Esophagus (tissue), 2 donors: ENCODE measurements around the gene NR1I3. TPM values are rescaled to one million over a fixed set of nuclear protein-coding genes. Genes with fewer than 3 reads are reported as not detected.
A peak's percentile ranks its signal among the peaks of the same experiment; 100 is the strongest.

Experiments
- H3K27ac ChIP-seq, 2 donors: one replicate each; pipeline ENCODE4 v1.5.1; 2013; ENCODE audit warnings: low read depth in 2 of 2, mild to moderate bottlenecking in 2 of 2, inconsistent platforms in 1 of 2, low read length in 1 of 2, moderate library complexity in 1 of 2
- H3K27me3 ChIP-seq, 2 donors: one replicate each; pipeline ENCODE4 v1.6.1; 2013; ENCODE audit warnings: low read length in 2 of 2, control low read depth in 1 of 2, mild to moderate bottlenecking in 1 of 2; ENCODE audit not compliant: insufficient read depth in 2 of 2, control insufficient read depth in 1 of 2
- H3K36me3 ChIP-seq, 2 donors: one replicate each; pipeline ENCODE4 v1.6.1; 2013; ENCODE audit warnings: low read length in 1 of 2; ENCODE audit not compliant: control insufficient read depth in 2 of 2, insufficient read depth in 2 of 2
- H3K4me1 ChIP-seq, 2 donors: one replicate each; pipeline ENCODE4 v1.6.1; 2013; ENCODE audit warnings: low read length in 1 of 2; ENCODE audit not compliant: control insufficient read depth in 2 of 2, insufficient read depth in 2 of 2
- H3K4me3 ChIP-seq, 2 donors: one replicate each; pipeline ENCODE4 v1.5.1; 2013; ENCODE audit warnings: low read length in 2 of 2, mild to moderate bottlenecking in 2 of 2, low read depth in 1 of 2, moderate library complexity in 1 of 2
- H3K9me3 ChIP-seq, 2 donors: one replicate each; pipeline ENCODE4 v1.6.1; 2013; ENCODE audit warnings: mild to moderate bottlenecking in 2 of 2, low read depth in 1 of 2, low read length in 1 of 2, moderate library complexity in 1 of 2; ENCODE audit not compliant: control insufficient read depth in 2 of 2, insufficient read depth in 1 of 2
- WGBS, 2 donors: extraction: QIAGEN DNeasy Blood & Tissue Kit; methylation state at CpG; one replicate each; pipeline ENCODE4 v1.1.7; 2013; 5-methylcytosine and 5-hydroxymethylcytosine counted together
- polyA plus RNA-seq, 2 donors: library from polyadenylated mRNA; stranded (reverse); fragments of 200-250 nt; gene quantifications; one replicate each; pipeline ENCODE4 v1.2.3, GENCODE V29; 2013
- donor health status: healthy with polysubstance abuse.
- donor health status: Bipolar disorder and iron deficiency.

Gene NR1I3
- polyA plus RNA-seq, 2 donors: 0.07 TPM; not detected in 1

DNA sequence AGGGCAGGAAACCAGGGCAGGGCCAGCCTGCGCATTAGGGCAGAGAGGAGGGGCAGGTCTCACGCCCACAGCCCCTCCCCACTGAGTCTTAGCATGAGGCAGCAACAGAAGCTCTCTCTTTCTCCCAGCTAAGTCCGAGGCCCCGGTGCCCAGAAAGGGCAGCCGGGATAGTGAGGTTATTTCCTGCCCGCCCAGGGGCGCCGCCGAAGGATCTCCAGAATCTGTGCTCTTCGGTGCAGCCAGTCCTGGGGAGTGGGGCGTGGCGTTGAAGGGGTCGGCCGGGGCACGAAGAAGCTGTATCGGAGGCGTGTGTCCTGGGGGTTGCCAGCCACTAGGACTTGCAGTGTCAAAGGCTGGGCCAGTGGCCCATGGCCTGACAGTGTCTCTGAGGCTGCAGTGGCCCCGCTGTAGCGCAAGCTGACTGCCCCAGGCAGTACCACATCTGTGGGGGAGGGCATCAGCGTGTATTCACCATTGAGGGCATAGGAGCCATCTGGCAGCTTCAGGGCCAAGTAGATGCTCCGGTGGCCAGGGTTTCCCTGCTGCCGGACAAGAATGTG is 47.0 kb downstream of the NR1I3 start:
- Histone ChIP-seq H3K27me3 (no peaks in the 10 kb centered on the region), H3K4me3 (no peak overlapping the region), H3K36me3 (peaks cover 0 to 5% of the 10 kb centered on the region in 2 donors), H3K4me1 (peaks cover 3% of the 10 kb centered on the region in 2 donors), H3K27ac (no peak overlapping the region), H3K9me3 (no peaks in the 10 kb centered on the region)
- WGBS, 2 donors: 69 to 77% methylated on average over 22 of the region's 22 CpGs

DNA sequence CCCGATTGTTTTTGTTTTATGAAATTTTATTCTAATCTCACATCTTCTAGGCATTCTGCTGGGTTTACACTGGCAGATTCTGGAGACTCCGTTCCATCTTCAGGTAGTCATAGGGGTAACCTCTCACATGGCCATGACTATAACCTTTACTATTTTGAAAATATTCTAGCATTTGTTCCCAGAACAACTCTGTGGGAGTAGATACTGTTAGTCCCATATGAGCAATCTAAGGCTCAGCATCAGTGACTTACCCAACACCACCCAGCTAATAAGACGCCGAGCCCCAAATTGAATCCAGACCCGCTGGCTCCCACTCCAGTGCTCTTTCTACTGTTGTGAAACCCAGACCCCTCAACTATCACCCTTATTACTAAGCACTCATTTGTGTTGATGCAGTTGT is 49.0 kb downstream of the NR1I3 start:
- peaks cover 0 to 3% of the 10 kb centered on the region in 2 donors for H3K4me1 ChIP-seq
- H3K9me3 ChIP-seq: no peaks in the 10 kb centered on the region
- 90 to 91% methylated on average over 5 of the region's 5 CpGs for WGBS, 2 donors
- H3K36me3 ChIP-seq: peaks cover 0 to 5% of the 10 kb centered on the region in 2 donors
- H3K4me3 ChIP-seq: no peak overlapping the region
- H3K27me3 ChIP-seq: no peaks in the 10 kb centered on the region
- H3K27ac ChIP-seq: no peak overlapping the region

DNA sequence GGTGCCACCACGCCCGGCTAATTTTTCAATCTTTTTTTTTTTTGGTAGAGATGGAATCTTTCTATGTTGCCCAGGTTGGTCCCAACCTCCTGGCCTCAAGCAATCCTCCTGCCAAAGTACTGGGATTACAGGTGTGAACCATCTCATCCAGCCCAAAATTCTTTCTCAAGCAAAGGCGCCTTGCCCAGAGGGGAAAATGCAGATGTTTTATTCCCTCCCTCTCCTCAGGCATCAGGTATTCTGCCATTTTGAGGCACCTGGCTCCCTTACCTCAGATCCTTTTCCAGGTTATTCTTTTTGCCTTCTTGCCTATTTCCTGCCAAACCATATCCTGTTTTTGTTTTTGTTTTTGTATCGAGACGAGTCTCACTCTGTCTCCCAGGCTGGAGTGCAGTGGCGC is 49.6 kb downstream of the NR1I3 start:
- 70 to 71% methylated on average over 6 of the region's 6 CpGs for WGBS, 2 donors
- Histone ChIP-seq H3K27me3 (no peaks in the 10 kb centered on the region), H3K4me3 (no peak overlapping the region), H3K27ac (no peak overlapping the region), H3K36me3 (peaks cover 0 to 3% of the 10 kb centered on the region in 2 donors), H3K4me1 (peaks cover 0 to 3% of the 10 kb centered on the region in 2 donors), H3K9me3 (no peaks in the 10 kb centered on the region)

DNA sequence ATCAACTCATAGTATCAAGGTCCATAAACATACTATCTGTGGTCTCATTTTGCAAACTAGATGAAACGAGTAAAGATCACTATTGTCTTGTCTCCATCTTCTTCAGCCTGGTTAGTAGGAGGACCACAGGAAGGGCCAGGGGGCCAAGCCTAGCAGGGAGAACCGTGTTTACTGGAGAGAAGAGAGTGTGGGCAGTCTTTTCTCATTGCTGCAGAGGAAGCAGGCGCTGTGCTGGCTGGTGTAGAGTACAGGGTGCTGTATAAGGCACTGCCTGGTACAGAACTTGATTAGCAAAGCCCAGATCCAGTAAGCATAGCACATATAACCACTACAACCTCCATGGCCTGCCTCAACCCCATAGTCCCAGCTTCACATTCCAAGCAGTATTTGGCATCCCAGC is 50.7 kb downstream of the NR1I3 start:
- no peaks in the 10 kb centered on the region for H3K9me3 ChIP-seq
- H3K4me3 ChIP-seq: no peak overlapping the region
- no peaks in the 10 kb centered on the region for H3K4me1 ChIP-seq
- H3K36me3 ChIP-seq: no peaks in the 10 kb centered on the region
- no peaks in the 10 kb centered on the region for H3K27me3 ChIP-seq
- WGBS, 2 donors: 71 to 74% methylated on average over 3 of the region's 3 CpGs
- peak overlapping the region in 1 of 2 donors; percentile 6 for H3K27ac ChIP-seq

DNA sequence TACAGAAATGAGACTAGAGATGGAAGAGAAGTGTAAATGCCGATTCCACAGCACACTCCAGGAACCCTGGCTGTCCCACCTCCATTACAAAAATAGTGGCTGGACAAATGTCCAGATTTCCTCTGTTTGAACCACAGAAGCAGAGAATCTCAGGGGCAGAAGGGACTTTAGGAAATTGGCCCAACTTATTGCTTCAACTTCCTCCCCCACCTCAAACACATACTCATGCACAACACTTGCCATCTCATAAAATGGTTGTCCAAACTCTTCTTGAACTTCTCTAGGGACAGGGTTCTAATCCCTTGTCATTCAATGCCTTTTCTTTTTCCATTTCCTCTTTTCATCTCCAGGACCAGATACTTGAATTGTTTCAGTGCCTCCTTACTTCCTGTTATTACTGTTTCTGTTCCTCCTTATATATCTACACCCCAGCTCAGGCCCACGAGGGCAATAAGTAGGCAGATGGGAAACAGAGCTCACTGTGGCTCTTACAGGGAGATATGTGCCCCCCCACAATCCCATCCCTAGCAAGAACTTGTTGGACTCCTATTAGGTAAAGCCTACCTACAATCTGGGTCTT is 52.2 kb downstream of the NR1I3 start:
- Histone ChIP-seq H3K4me3 (no peak overlapping the region), H3K4me1 (peaks cover 0 to 3% of the 10 kb centered on the region in 2 donors)

DNA sequence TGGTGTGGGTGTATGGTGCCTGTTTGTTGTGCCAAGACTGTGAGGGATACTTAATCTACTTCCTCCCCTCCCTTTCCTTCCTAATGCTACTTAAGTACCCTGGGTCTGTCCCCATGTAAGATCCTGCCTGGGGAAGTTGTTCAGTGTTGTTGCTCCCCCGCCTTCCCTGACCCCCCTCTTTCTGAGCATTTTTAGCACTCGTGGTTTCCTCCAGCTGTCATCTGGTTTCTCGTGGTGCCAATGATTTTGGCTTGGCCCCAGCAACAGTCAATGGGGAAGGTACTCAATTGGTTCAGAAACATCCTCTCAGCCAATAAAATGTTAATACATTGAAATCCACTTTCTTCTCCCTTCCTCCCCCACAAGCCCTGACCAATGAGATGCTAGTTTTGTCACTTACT is 52.7 kb downstream of the NR1I3 start:
- Histone ChIP-seq H3K4me1 (peaks cover 0 to 3% of the 10 kb centered on the region in 2 donors), H3K36me3 (no peaks in the 10 kb centered on the region), H3K4me3 (no peak overlapping the region), H3K27ac (peak overlapping the region in 1 of 2 donors; percentile 31), H3K27me3 (no peaks in the 10 kb centered on the region), H3K9me3 (no peaks in the 10 kb centered on the region)
- WGBS, 2 donors: 12 to 13% methylated on average over 3 of the region's 3 CpGs

More for the DNA sequence above, 52.2 kb downstream of the NR1I3 start:
- 45 to 48% methylated on average over 2 of the region's 2 CpGs for WGBS, 2 donors
- H3K9me3 ChIP-seq: no peaks in the 10 kb centered on the region
- no peaks in the 10 kb centered on the region for H3K36me3 ChIP-seq
- H3K27ac ChIP-seq: peak overlapping the region; percentile 29 to 59
- H3K27me3 ChIP-seq: no peaks in the 10 kb centered on the region

DNA sequence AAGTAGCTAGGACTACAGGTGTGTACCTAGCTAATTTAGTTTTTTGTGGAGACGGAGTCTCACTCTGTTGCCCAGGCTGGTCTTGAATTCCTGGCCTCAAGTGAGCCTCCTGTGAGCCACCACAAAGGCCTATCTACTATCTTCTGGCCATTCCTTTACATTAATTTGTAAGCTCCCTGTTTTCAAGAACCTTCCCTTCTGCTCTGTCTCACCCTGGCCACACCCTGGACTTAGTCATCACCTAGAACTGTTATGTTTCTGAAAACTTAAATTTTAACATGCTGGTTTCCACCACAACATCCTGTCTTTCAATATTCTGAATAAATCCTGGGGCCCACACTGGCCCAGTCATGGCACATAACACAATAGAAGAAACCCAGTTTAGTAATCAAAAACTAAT is 55.8 kb downstream of the NR1I3 start:
- H3K27ac ChIP-seq: peak overlapping the region; percentile 40 to 45
- H3K27me3 ChIP-seq: no peaks in the 10 kb centered on the region
- no peaks in the 10 kb centered on the region for H3K9me3 ChIP-seq
- no peak overlapping the region for H3K4me3 ChIP-seq
- WGBS, 2 donors: 78 to 88% methylated on average over 1 of the region's 1 CpG
- H3K4me1 ChIP-seq: peaks cover 0 to 3% of the 10 kb centered on the region in 2 donors
- H3K36me3 ChIP-seq: no peaks in the 10 kb centered on the region

DNA sequence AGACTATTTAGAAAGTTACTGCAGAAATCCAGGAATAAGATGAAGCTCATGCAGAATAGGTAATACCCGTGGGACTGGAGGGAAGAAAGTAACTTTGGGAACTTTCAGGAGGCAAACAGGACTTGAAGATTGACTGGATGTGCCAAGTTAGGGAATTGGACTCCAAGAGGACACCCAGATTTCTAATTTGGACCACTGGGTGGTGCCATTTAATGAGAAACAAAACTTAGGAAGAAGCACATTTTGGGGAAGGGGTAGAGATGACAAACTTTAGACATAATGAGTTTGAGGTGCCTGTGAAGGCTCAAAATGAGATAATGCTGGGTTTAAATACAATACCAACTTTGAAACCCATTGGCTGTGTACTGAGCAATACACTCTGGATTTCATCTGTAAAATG is 57.4 kb downstream of the NR1I3 start:
- Histone ChIP-seq H3K27me3 (no peaks in the 10 kb centered on the region), H3K4me1 (peaks cover 6 to 10% of the 10 kb centered on the region in 2 donors), H3K36me3 (no peaks in the 10 kb centered on the region), H3K27ac (no peak overlapping the region), H3K4me3 (no peak overlapping the region), H3K9me3 (no peaks in the 10 kb centered on the region)
- WGBS, 2 donors: 64 to 81% methylated on average over 1 of the region's 1 CpG

DNA sequence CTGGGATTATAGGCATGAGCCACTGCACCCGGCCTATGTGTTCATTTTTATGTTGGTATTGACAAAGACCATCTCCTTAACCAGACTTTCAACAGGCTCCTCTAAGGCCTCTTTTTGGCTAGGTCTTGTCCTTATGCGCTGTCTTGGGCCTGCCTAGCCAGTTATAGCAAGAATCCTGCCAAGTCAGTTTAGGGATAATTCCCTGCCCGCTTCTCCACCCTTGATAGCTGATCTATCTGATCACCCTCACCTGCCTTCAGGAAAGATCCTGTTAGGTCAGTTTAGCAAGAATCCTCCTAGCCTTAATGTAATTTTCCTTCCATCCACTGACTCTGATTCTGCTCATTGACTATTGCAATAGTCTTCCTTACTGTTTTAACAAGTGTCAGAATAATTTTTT is 58.3 kb downstream of the NR1I3 start:
- Histone ChIP-seq H3K4me3 (no peak overlapping the region), H3K27ac (peak overlapping the region; percentile 18 to 68), H3K9me3 (no peaks in the 10 kb centered on the region), H3K4me1 (peaks cover 6 to 10% of the 10 kb centered on the region in 2 donors), H3K27me3 (no peaks in the 10 kb centered on the region), H3K36me3 (peaks cover 3 to 5% of the 10 kb centered on the region in 2 donors)
- WGBS, 2 donors: 51 to 77% methylated on average over 3 of the region's 3 CpGs
